ENCODE data around the gene MUSK.

Gene MUSK

GRCh38 chr9:110807956-110808598 lies 139.5 kb downstream of the MUSK start:
- Histone ChIP-seq H3K36me3 (ENCODE audit: insufficient read depth, low read length) (no peaks in the 10 kb centered on the region), H3K9me3 (ENCODE audit: low read length) (no peaks in the 10 kb centered on the region), H3K9me2 (ENCODE audit: low read depth, low read length) (no peaks in the 10 kb centered on the region), H3K79me2 (ENCODE audit: insufficient read depth, low read length) (no peaks in the 10 kb centered on the region), H3K4me2 (ENCODE audit: low read length) (no peak overlapping the region), H2AFZ (ENCODE audit: low read length) (no peak overlapping the region), H3K9ac (ENCODE audit: low read length) (no peak overlapping the region), H3K4me1 (ENCODE audit: insufficient read depth, low read length, severe bottlenecking) (no peaks in the 10 kb centered on the region), H3F3A (ENCODE audit: insufficient read depth, low read length) (no peaks in the 10 kb centered on the region), H4K20me1 (ENCODE audit: insufficient read depth, low read length) (no peaks in the 10 kb centered on the region), H3K27me3 (ENCODE audit: insufficient read depth, low read length) (no peaks in the 10 kb centered on the region), H3K4me3 (ENCODE audit: low read depth, low read length, poor library complexity, severe bottlenecking) (no peak overlapping the region), H3K27ac (ENCODE audit: low read depth, low read length, poor library complexity, severe bottlenecking) (no peak overlapping the region)
- TF ChIP-seq EZH2 (IDR thresholded peaks at IDR 0.05; ENCODE audit: borderline replicate concordance, low read length) = no peak
- no peak for TF ChIP-seq CTCF (IDR thresholded peaks at IDR 0.05; ENCODE audit: low read length)

DNA sequence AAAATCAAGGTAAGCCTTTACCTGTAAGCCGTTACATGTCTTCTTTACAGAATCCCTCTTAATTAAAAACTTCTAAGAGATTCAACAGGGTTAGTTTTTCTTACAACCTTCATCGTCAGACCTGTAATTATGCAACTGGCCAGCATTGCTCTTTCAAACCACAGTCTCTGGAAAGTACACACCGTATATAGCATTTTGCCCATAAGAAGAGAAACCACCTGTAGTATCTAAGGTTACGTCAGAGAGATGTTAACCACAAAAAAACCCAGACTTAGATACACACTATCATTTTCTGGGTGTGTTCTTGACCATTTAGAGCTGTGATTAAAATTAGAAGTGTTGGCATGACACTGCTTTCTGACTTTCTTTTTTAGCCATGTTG lies 140.0 kb downstream of the MUSK start:
- no peak overlapping the region for H3K4me3 ChIP-seq (ENCODE audit: low read depth, low read length, poor library complexity, severe bottlenecking)
- H3K36me3 ChIP-seq (ENCODE audit: insufficient read depth, low read length) = no peaks in the 10 kb centered on the region
- no peaks in the 10 kb centered on the region for H4K20me1 ChIP-seq (ENCODE audit: insufficient read depth, low read length)
- H3K79me2 ChIP-seq (ENCODE audit: insufficient read depth, low read length) = no peaks in the 10 kb centered on the region
- H3K27me3 ChIP-seq (ENCODE audit: insufficient read depth, low read length) = no peaks in the 10 kb centered on the region
- H3K9me3 ChIP-seq (ENCODE audit: low read length) = no peaks in the 10 kb centered on the region
- H3F3A ChIP-seq (ENCODE audit: insufficient read depth, low read length) = no peaks in the 10 kb centered on the region
- TF ChIP-seq EZH2 (IDR thresholded peaks at IDR 0.05; ENCODE audit: borderline replicate concordance, low read length) (no peak), CTCF (IDR thresholded peaks at IDR 0.05; ENCODE audit: low read length) (no peak)
- no peak overlapping the region for H2AFZ ChIP-seq (ENCODE audit: low read length)
- H3K4me1 ChIP-seq (ENCODE audit: insufficient read depth, low read length, severe bottlenecking) = no peaks in the 10 kb centered on the region
- no peak overlapping the region for H3K27ac ChIP-seq (ENCODE audit: low read depth, low read length, poor library complexity, severe bottlenecking)
- no peaks in the 10 kb centered on the region for H3K9me2 ChIP-seq (ENCODE audit: low read depth, low read length)
- no peak overlapping the region for H3K4me2 ChIP-seq (ENCODE audit: low read length)
- H3K9ac ChIP-seq (ENCODE audit: low read length) = no peak overlapping the region

- Histone ChIP-seq H3K27me3 (ENCODE audit: insufficient read depth, low read length) (no peaks in the 10 kb centered on the region), H3K36me3 (ENCODE audit: insufficient read depth, low read length) (no peaks in the 10 kb centered on the region), H3K9me2 (ENCODE audit: low read depth, low read length) (no peaks in the 10 kb centered on the region), H3K9me3 (ENCODE audit: low read length) (no peaks in the 10 kb centered on the region), H4K20me1 (ENCODE audit: insufficient read depth, low read length) (no peaks in the 10 kb centered on the region), H3F3A (ENCODE audit: insufficient read depth, low read length) (no peaks in the 10 kb centered on the region), H3K4me1 (ENCODE audit: insufficient read depth, low read length, severe bottlenecking) (no peaks in the 10 kb centered on the region), H3K9ac (ENCODE audit: low read length) (no peak overlapping the region), H3K79me2 (ENCODE audit: insufficient read depth, low read length) (no peaks in the 10 kb centered on the region), H3K27ac (ENCODE audit: low read depth, low read length, poor library complexity, severe bottlenecking) (no peak overlapping the region), H3K4me3 (ENCODE audit: low read depth, low read length, poor library complexity, severe bottlenecking) (no peak overlapping the region), H3K4me2 (ENCODE audit: low read length) (no peak overlapping the region), H2AFZ (ENCODE audit: low read length) (no peak overlapping the region)
- TF ChIP-seq CTCF (IDR thresholded peaks at IDR 0.05; ENCODE audit: low read length) (no peak), EZH2 (IDR thresholded peaks at IDR 0.05; ENCODE audit: borderline replicate concordance, low read length) (no peak)
These were observed 140.5 kb downstream of the MUSK start for GRCh38 chr9:110809038-110809595.

Measured in OCI-LY1 (cell line).